ENCODE data around the gene ZNF280B.
"Not testable (repeated sequence)": the region's sequence is repeated elsewhere in the genome, so short reads cannot be mapped to it uniquely, and the experiment has no call there.

The ZNF280B gene

DNA sequence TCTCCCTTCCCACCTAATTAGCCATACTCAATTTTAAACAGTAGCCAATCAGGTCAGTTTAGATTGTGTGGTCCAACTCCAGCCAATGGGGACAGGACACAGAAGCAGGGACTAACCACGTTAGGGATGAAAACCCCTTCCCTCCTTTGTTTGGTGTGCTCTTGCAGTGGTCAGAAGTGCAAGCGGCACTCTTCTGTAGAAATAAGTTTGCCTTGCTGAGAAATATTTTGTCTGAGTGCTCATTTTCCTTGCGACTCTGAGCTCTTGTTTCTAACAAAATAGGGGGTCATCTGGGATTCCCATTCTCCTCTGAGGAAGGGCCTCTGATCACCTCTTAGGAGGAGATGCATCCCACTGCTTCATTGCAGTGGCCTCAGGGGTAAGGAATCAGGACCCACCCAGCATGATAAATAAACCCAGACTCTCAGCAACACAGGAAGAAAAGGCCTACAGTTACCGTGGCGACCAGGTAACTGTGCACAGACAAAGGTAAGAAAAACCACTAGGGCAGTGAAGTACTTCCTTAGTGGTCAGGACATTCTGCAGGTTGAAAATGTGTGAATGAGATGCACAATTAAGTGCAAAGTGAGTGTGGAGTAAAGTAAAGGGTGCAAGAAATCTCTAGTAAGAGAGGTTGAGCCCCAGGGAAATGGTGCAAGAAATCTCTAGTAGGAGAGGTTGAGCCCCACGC is 55.4 kb downstream of the ZNF280B start:
- H3K36me3 ChIP-seq (ENCODE audit: control insufficient read depth, insufficient read depth, low read length): no peaks in the 10 kb centered on the region
- no peak for DNase-seq (ENCODE audit: low read depth, low spot score)
- H3K4me1 ChIP-seq (ENCODE audit: control insufficient read depth, insufficient read depth, low read length): no peaks in the 10 kb centered on the region
- H3K9me3 ChIP-seq (ENCODE audit: control insufficient read depth, insufficient read depth, low read length): peaks cover 4% of the 10 kb centered on the region
- H3K27me3 ChIP-seq (ENCODE audit: control insufficient read depth, insufficient read depth, low read length): peaks cover 18% of the 10 kb centered on the region
- H3K27ac ChIP-seq (ENCODE audit: low read length): no peak overlapping the region
- no peak overlapping the region for H3K4me3 ChIP-seq (ENCODE audit: low read length)
- no CpG with 5 or more reads among the region's 6 CpGs for WGBS (ENCODE audit: insufficient coverage, insufficient read length)

DNA sequence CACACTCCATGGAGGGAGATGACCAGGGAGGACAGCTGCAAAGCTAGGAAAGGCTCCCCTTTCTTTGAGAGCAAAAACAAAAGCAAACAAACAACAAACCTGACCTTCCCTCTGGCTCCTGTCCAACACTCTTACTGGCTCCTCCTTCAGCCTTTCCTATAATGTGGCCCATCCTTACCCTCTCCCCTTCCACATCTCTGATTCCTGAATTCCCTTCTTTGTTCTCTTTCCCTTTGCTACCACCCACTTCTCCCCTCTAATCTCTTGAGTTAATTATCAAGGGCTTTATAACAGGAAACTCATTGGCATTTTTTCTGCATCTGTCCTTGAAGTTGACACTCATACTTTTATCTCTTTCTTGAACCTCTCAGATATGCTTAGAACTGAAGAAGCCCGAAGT is 56.3 kb downstream of the ZNF280B start:
- Histone ChIP-seq H3K36me3 (ENCODE audit: control insufficient read depth, insufficient read depth, low read length) (no peaks in the 10 kb centered on the region), H3K27ac (ENCODE audit: low read length) (no peak overlapping the region), H3K4me1 (ENCODE audit: control insufficient read depth, insufficient read depth, low read length) (no peaks in the 10 kb centered on the region), H3K4me3 (ENCODE audit: low read length) (no peak overlapping the region), H3K27me3 (ENCODE audit: control insufficient read depth, insufficient read depth, low read length) (peaks cover 23% of the 10 kb centered on the region), H3K9me3 (ENCODE audit: control insufficient read depth, insufficient read depth, low read length) (peaks cover 4% of the 10 kb centered on the region)
- WGBS (ENCODE audit: insufficient coverage, insufficient read length): no CpG with 5 or more reads among the region's 1 CpG
- no peak for DNase-seq (ENCODE audit: low read depth, low spot score)

DNA sequence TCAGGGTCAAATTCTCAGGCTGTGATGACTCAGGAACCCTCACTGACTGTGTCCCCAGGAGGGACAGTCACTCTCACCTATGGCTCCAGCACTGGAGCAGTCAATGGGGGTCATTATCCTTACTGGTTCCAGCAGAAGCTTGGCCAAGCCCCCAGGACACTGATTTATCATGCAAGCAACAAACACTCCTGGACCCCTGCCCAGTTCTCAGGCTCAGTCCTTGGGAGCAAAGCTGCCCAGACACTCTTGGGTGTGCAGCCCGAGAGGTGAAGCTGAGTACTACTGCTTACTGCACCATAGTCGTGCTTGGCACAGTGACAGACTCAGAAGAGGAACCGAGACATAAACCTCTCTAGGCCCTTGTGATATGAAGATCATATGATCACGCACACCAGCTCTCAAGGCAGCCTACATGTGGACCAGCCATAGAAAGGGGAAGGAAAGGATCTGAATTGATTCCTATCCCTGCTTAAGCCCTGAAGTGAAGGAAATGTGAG is 58.2 kb downstream of the ZNF280B start:
- H3K4me3 ChIP-seq (ENCODE audit: low read length): no peak overlapping the region
- peaks cover 4% of the 10 kb centered on the region for H3K9me3 ChIP-seq (ENCODE audit: control insufficient read depth, insufficient read depth, low read length)
- no peak overlapping the region for H3K27ac ChIP-seq (ENCODE audit: low read length)
- H3K27me3 ChIP-seq (ENCODE audit: control insufficient read depth, insufficient read depth, low read length): peaks cover 31% of the 10 kb centered on the region
- H3K36me3 ChIP-seq (ENCODE audit: control insufficient read depth, insufficient read depth, low read length): no peaks in the 10 kb centered on the region
- no peak for DNase-seq (ENCODE audit: low read depth, low spot score)
- no CpG with 5 or more reads among the region's 4 CpGs for WGBS (ENCODE audit: insufficient coverage, insufficient read length)
- H3K4me1 ChIP-seq (ENCODE audit: control insufficient read depth, insufficient read depth, low read length): no peaks in the 10 kb centered on the region

DNA sequence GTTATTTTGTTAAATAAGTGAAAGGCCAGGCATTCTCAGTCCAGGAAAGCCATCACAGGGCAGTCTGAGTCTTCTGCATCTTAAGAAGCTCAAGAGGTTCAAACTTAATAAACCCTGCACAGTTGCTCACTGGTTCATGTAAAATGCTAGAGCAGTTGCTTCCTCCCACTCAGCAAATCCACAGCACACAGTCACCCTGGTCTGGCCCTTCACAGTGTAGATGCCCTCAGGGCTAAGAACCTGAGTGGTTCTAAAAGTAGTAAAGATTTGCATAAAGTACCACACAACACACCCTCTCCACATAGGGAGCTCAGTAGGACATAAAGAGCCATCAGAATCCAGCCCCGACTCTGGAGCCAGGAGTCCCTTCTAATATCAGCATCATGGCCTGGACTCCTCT is 58.7 kb downstream of the ZNF280B start:
- no peaks in the 10 kb centered on the region for H3K36me3 ChIP-seq (ENCODE audit: control insufficient read depth, insufficient read depth, low read length)
- WGBS (ENCODE audit: insufficient coverage, insufficient read length): no CpG with 5 or more reads among the region's 1 CpG

DNA sequence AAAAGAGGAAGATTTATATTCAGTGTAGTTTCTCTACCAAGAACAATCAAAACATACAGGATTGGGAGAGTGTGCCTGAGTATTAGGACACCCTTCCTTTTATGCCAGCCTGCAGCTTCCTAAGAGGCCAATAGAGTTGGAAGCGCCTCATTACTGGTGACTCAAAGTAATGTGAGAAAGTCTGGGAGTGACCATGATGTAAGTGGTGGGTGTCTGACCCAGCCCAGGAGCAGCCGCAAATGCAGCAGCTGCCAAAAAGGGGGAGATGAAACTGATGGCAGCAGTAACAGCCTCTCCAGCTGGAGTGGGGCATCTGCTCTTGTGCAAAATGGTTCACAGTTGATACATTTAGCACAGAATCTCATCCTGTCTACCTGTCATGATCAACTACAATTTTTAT is 62.0 kb downstream of the ZNF280B start:
- no peaks in the 10 kb centered on the region for H3K36me3 ChIP-seq (ENCODE audit: control insufficient read depth, insufficient read depth, low read length)
- WGBS (ENCODE audit: insufficient coverage, insufficient read length): no CpG with 5 or more reads among the region's 2 CpGs
- H3K4me1 ChIP-seq (ENCODE audit: control insufficient read depth, insufficient read depth, low read length): no peaks in the 10 kb centered on the region
- peaks cover 26% of the 10 kb centered on the region for H3K27me3 ChIP-seq (ENCODE audit: control insufficient read depth, insufficient read depth, low read length)
- no peak for DNase-seq (ENCODE audit: low read depth, low spot score)
- no peak overlapping the region for H3K4me3 ChIP-seq (ENCODE audit: low read length)
- no peaks in the 10 kb centered on the region for H3K9me3 ChIP-seq (ENCODE audit: control insufficient read depth, insufficient read depth, low read length)
- no peak overlapping the region for H3K27ac ChIP-seq (ENCODE audit: low read length)

More for the DNA sequence above, 58.7 kb downstream of the ZNF280B start:
- no peaks in the 10 kb centered on the region for H3K4me1 ChIP-seq (ENCODE audit: control insufficient read depth, insufficient read depth, low read length)
- H3K27ac ChIP-seq (ENCODE audit: low read length): no peak overlapping the region
- peaks cover 4% of the 10 kb centered on the region for H3K9me3 ChIP-seq (ENCODE audit: control insufficient read depth, insufficient read depth, low read length)
- DNase-seq (ENCODE audit: low read depth, low spot score): no peak
- H3K4me3 ChIP-seq (ENCODE audit: low read length): no peak overlapping the region
- H3K27me3 ChIP-seq (ENCODE audit: control insufficient read depth, insufficient read depth, low read length): peaks cover 30% of the 10 kb centered on the region

DNA sequence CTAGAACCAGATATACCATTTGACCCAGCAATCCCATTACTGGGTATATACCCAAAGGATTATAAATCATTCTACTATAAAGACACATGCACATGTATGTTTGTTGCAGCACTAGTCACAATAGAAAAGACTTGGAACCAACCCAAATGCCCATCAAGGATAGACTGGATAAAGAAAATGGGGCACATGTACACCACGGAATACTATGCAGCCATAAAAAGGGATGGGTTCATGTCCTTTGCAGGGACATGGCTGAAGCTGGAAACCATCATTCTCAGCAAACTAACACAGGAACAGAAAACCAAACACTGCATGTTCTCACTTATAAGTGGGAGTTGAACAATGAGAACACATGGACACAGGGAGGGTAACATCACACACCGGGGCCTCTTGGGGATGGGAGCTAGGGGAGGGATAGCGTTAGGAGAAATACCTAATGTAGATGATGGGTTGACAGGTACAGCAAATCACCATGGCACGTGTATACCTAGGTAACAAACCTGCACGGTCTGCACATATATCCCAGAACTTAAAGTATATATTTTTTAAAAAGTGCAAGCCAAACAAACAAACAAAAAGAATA is 64.4 kb downstream of the ZNF280B start:
- H3K9me3 ChIP-seq (ENCODE audit: control insufficient read depth, insufficient read depth, low read length); H3K27ac ChIP-seq (ENCODE audit: low read length); DNase-seq (ENCODE audit: low read depth, low spot score); H3K36me3 ChIP-seq (ENCODE audit: control insufficient read depth, insufficient read depth, low read length); H3K4me3 ChIP-seq (ENCODE audit: low read length); H3K4me1 ChIP-seq (ENCODE audit: control insufficient read depth, insufficient read depth, low read length): not testable (repeated sequence)
- WGBS (ENCODE audit: insufficient coverage, insufficient read length): no CpG with 5 or more reads among the region's 5 CpGs
- H3K27me3 ChIP-seq (ENCODE audit: control insufficient read depth, insufficient read depth, low read length): peaks cover 27% of the 10 kb centered on the region

DNA sequence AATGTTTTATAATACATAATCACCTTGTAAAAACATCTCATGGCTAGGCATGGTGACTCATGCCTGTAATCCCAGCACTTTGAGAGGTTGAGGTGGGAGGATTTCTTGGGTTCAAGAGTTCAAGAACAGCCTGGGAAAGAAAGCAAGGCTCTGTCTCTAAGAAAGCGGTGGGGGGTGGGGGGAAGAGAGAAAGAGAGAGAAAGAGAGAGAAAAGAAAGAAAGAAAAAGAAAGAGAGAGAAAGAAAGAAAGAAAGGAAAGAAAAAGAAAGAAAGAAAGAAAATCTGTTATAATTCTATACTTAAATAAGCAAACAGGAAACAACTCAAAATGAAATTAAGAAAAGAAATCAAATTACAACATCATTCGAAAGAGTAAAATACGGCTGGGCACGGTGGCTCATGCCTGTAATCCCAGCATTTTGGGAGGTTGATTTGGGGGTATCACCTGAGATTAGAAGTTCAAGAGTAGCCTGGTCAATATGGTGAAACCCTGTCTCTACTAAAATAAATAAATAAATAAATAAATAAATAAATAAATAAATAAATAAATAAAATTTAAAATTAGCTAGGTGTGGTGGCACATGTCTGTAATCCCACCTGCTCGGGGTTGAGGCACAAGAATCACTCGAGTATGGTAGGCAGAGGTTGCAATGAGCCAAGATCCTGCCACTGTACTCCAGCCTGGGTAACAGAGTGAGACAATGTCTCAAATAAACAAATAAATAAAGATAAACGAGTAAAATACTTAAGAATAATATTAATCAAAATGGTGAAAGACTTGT is 65.4 kb downstream of the ZNF280B start:
- H3K4me3 ChIP-seq (ENCODE audit: low read length): no peak overlapping the region
- no peaks in the 10 kb centered on the region for H3K4me1 ChIP-seq (ENCODE audit: control insufficient read depth, insufficient read depth, low read length)
- peaks cover 3% of the 10 kb centered on the region; the same call in 1 of the 2 replicates for H3K9me3 ChIP-seq (ENCODE audit: control insufficient read depth, insufficient read depth, low read length)
- H3K27me3 ChIP-seq (ENCODE audit: control insufficient read depth, insufficient read depth, low read length): peaks cover 24% of the 10 kb centered on the region
- no peaks in the 10 kb centered on the region for H3K36me3 ChIP-seq (ENCODE audit: control insufficient read depth, insufficient read depth, low read length)
- no peak for DNase-seq (ENCODE audit: low read depth, low spot score)
- no peak overlapping the region for H3K27ac ChIP-seq (ENCODE audit: low read length)
- WGBS (ENCODE audit: insufficient coverage, insufficient read length): no CpG with 5 or more reads among the region's 7 CpGs

DNA sequence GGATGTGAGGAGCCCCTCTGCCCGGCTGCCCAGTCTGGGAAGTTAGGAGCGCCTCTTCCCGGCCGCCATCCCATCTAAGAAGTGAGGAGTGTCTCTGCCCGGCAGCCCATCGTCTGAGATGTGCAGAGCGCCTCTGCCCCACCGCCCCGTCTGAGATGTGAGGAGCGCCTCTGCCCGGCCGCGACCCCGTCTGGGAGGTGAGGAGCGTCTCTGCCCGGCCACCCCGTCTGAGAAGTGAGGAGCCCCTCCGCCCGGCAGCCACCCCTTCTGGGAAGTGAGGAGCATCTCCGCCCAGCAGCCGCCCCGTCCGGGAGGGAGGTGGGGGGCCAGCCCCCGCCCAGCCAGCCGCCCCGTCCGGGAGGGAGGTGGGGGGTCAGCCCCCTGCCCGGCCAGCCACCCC is 66.9 kb downstream of the ZNF280B start:
- not testable (repeated sequence) for H3K4me3 ChIP-seq (ENCODE audit: low read length); H3K9me3 ChIP-seq (ENCODE audit: control insufficient read depth, insufficient read depth, low read length); H3K27ac ChIP-seq (ENCODE audit: low read length); H3K36me3 ChIP-seq (ENCODE audit: control insufficient read depth, insufficient read depth, low read length); DNase-seq (ENCODE audit: low read depth, low spot score); H3K4me1 ChIP-seq (ENCODE audit: control insufficient read depth, insufficient read depth, low read length)
- no CpG with 5 or more reads among the region's 28 CpGs for WGBS (ENCODE audit: insufficient coverage, insufficient read length)
- peaks cover 24% of the 10 kb centered on the region for H3K27me3 ChIP-seq (ENCODE audit: control insufficient read depth, insufficient read depth, low read length)

DNA sequence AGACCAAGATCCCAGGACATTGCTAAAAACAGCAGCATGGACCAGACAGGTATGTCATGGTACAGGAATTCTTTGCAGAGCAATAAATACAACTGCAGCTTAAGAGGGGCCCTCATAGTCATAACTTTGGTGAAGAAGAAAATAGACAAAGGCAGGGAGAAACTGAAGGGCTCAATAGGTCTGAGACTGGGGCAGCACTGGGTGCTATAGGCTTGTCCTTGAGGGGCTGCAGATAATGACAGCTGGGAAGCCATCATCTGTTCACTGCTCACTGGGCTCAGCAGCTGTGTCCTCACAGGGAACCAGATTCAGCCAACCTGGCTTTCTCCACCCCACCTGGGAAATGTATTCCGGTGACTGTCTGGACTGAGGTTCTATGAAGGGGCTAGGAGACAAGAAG is 68.4 kb downstream of the ZNF280B start:
- H3K4me1 ChIP-seq (ENCODE audit: control insufficient read depth, insufficient read depth, low read length): no peaks in the 10 kb centered on the region
- H3K4me3 ChIP-seq (ENCODE audit: low read length): no peak overlapping the region
- H3K9me3 ChIP-seq (ENCODE audit: control insufficient read depth, insufficient read depth, low read length): peaks cover 3% of the 10 kb centered on the region; the same call in 1 of the 2 replicates
- no CpG with 5 or more reads among the region's 1 CpG for WGBS (ENCODE audit: insufficient coverage, insufficient read length)
- no peaks in the 10 kb centered on the region for H3K36me3 ChIP-seq (ENCODE audit: control insufficient read depth, insufficient read depth, low read length)
- H3K27ac ChIP-seq (ENCODE audit: low read length): no peak overlapping the region
- no peak for DNase-seq (ENCODE audit: low read depth, low spot score)
- peaks cover 21% of the 10 kb centered on the region for H3K27me3 ChIP-seq (ENCODE audit: control insufficient read depth, insufficient read depth, low read length)
